ENCODE results near the gene ADGRE1. TPM values are rescaled to one million over a fixed set of nuclear protein-coding genes. Genes with fewer than 3 reads are reported as not detected.
A peak's percentile ranks its signal among the peaks of the same experiment; 100 is the strongest.

ADGRE1 gene, protein sequence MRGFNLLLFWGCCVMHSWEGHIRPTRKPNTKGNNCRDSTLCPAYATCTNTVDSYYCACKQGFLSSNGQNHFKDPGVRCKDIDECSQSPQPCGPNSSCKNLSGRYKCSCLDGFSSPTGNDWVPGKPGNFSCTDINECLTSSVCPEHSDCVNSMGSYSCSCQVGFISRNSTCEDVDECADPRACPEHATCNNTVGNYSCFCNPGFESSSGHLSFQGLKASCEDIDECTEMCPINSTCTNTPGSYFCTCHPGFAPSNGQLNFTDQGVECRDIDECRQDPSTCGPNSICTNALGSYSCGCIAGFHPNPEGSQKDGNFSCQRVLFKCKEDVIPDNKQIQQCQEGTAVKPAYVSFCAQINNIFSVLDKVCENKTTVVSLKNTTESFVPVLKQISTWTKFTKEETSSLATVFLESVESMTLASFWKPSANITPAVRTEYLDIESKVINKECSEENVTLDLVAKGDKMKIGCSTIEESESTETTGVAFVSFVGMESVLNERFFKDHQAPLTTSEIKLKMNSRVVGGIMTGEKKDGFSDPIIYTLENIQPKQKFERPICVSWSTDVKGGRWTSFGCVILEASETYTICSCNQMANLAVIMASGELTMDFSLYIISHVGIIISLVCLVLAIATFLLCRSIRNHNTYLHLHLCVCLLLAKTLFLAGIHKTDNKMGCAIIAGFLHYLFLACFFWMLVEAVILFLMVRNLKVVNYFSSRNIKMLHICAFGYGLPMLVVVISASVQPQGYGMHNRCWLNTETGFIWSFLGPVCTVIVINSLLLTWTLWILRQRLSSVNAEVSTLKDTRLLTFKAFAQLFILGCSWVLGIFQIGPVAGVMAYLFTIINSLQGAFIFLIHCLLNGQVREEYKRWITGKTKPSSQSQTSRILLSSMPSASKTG
- total RNA-seq (2014; rRNA removed; shearing (Covaris generic); ENCODE audit: low replicate concordance): 11.4 and 15.0 TPM in 2 replicates

DNA sequence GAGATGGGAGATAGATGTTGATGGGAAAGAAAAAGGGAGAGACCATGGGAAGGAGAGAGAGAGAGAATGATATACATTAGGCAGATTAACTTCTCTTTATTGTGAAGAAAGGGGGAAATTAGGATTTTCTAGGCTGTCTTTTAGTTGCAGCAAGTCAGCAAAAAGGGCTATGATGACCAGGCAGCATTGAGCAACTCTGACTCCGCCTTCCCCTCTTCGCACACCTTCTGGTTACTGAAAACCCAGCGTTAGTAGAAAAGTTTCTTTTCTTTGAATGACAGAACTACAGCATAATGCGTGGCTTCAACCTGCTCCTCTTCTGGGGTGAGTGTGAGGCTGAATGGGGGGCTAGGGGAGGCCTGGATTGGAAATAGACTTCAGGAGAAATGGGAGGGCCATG lies at the start of gene ADGRE1:
Gene ADGRE1 (plus strand): TSS at position 264 of the 400 bp plus-strand sequence. CDS start 30 bp downstream, at position 294.
- in situ Hi-C loops (cut with HindIII; ENCODE audit: low pct_unique_long_range_greater_than_20kb, low sequenced_read_pairs): no loop called here
- no peak for DNase-seq (ENCODE audit: low read depth)

DNA sequence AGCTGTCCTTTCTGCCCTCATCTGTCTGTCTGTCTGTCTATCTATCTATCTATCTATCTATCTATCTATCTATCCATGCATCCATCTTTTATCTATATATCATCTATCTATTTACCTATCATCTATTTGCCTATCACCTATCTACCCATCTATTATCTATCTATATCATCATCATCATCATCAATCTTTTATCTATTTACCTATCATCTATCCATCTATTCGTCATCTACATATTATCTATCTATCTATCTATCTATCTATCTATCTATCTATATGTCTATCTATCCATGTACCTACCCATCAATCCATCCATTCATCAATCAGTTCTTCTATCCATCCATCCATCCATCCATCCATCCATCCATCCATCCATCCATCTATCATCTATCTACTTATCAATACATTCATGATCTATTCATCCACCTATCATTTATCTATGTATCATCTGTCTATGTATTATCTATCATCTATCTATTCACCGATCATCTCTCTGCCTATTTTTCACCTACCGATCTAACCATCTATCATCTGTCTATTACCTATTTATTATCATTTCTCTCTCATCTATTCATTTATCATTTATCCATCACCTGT lies 49.2 kb upstream of the ADGRE1 start:
- in situ Hi-C loops (cut with HindIII; ENCODE audit: low pct_unique_long_range_greater_than_20kb, low sequenced_read_pairs): no loop called here
- DNase-seq (ENCODE audit: low read depth): no peak

DNA sequence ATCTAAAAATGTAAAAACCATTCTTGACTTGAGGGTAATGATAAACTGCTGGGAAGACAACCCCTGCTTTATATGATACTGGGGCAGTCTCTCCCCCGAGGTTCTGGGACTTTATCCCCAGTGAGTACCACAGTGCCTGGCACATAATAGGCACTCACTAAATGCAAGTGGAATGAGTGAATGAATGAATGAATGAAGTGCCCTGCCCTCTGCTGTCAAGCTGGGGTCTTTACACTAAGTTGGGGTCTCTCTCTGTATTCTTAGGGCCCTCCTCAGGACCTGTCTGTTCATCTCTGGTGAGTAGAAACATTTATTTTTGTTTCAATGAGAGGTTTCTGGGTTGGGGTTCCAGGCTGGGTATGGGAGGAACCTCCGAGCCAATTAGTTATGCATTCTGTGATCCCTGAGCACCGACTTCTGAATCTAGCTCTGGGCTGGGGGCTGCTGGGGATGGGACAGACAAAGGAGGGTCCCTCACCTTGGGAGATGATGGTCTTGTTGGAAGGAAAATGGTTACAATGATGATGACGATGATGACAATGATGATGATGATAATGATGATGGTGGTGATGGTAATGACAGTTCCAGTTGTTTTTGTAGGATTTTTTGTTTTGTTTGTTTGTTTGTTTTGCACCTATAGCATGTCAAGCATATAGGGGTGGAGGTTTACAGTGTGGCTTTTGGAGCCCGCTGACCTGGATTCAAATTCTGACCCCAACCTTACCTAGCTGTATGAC lies 44.3 kb upstream of the ADGRE1 start:
- no peak for DNase-seq (ENCODE audit: low read depth)
- in situ Hi-C loops (cut with HindIII; ENCODE audit: low pct_unique_long_range_greater_than_20kb, low sequenced_read_pairs): no loop called here

DNA sequence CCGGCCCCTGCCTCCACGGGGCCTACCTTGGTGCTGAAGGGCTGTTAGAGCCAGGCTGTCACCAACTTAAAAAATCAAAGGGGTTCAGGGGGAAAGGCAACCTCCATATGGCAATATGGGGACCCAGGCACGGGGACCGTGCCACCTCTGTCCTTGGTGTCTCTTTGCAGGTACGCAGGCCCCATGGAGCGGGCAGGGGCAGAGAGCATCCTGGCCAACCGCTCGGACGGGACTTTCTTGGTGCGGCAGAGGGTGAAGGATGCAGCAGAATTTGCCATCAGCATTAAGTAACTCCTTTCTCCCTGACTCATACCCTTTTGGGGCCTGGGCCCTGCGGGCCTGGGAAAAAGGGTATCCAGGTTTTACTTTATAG lies 39.6 kb upstream of the ADGRE1 start:
- in situ Hi-C loops (cut with HindIII; ENCODE audit: low pct_unique_long_range_greater_than_20kb, low sequenced_read_pairs): no loop called here
- DNase-seq (ENCODE audit: low read depth): no peak

DNA sequence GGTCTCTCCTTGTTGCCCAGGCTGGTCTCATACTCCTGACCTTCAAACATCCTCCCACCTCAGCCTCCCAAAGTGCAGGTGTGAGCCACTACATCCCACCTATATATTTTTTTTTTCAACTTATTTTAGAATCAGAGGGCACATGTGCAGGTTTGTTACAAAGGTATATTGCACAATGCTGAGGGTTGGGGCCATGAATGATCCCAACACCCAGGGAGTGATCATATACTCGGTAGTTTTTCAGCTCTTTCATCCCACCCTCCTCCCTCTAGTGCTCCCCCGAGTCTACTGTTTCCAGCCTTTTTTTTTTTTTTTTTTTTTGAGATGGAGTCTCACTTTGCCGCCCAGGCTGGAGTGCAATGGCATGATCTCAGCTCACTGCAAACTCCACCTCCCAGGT lies 38.4 kb upstream of the ADGRE1 start:
- in situ Hi-C loops (cut with HindIII; ENCODE audit: low pct_unique_long_range_greater_than_20kb, low sequenced_read_pairs): no loop called here
- DNase-seq (ENCODE audit: low read depth): no peak

DNA sequence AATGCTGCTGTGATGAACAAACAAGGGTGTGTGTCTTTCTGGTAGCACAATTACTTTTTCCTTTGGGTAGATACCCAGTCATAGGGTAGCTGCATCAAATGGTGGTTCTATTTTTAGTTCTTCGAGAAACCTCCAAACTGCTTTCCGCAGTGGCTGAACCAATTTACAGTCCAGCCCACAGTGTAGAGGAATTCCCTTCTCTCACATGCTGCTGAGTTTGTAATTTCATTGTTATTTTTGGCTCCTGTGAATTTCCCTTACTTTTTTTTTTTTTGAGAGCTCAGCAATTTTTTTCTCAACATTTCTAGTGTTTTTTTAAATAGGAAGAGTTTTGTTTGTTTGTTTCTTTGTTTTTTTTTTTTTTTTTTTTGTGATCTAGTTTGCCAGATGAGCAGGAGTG lies 37.5 kb upstream of the ADGRE1 start:
- in situ Hi-C loops (cut with HindIII; ENCODE audit: low pct_unique_long_range_greater_than_20kb, low sequenced_read_pairs): no loop called here
- DNase-seq (ENCODE audit: low read depth): peak; percentile 14

DNA sequence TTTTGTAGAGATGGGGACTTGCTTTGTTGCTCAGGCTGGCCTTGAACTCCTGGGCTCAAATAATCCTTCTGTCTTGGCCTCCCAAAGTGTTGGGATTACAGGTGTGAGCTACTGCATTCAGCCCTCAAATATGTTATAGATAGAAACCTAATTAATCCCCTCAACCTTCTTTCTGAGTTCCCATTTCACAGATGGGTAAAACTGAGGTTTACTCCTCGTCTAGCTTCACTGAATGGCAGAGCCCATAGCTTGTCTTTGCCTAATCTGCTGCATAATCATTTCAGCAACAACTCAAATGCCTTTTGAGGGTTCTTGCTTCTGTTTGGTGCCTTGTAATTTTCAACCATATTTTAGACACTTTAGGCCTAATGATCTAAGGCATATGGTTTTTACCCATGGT lies 36.0 kb upstream of the ADGRE1 start:
- in situ Hi-C loops (cut with HindIII; ENCODE audit: low pct_unique_long_range_greater_than_20kb, low sequenced_read_pairs): no loop called here
- no peak for DNase-seq (ENCODE audit: low read depth)

DNA sequence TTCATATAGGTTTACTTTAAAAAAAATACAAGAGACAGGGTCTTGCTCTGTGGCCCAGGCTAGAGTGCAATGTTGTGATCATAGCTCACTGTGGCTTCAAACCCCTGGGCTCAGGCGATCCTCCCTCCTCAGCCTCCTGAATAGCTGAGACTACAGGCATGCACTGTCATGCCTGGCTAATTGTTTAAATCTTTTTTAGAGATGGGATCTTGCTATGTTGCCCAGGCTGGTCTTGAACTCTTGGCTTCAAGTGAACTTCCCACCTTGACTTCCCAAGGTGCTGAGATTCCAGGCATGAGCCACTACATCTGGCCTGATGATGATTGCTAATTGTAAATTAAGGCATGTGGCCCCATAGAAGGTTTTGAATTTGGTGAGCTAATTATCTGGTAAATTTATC lies 35.4 kb upstream of the ADGRE1 start:
- in situ Hi-C loops (cut with HindIII; ENCODE audit: low pct_unique_long_range_greater_than_20kb, low sequenced_read_pairs): no loop called here
- no peak for DNase-seq (ENCODE audit: low read depth)

DNA sequence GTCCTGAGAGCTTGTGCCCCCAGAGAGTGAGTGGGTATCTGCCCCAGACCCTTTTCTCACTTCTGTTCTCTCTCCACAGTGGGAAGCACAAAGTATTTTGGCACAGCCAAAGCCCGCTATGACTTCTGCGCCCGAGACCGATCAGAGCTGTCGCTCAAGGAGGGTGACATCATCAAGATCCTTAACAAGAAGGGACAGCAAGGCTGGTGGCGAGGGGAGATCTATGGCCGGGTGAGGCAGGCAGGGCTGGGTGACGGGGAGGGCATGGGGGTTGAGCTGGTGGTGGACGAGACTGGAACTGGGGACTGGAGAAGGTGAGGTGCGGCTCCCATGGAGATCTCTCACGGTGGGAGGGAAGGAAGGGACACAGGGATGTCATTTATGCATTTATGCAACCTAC lies 33.5 kb upstream of the ADGRE1 start:
- in situ Hi-C loops (cut with HindIII; ENCODE audit: low pct_unique_long_range_greater_than_20kb, low sequenced_read_pairs): no loop called here
- no peak for DNase-seq (ENCODE audit: low read depth)

DNA sequence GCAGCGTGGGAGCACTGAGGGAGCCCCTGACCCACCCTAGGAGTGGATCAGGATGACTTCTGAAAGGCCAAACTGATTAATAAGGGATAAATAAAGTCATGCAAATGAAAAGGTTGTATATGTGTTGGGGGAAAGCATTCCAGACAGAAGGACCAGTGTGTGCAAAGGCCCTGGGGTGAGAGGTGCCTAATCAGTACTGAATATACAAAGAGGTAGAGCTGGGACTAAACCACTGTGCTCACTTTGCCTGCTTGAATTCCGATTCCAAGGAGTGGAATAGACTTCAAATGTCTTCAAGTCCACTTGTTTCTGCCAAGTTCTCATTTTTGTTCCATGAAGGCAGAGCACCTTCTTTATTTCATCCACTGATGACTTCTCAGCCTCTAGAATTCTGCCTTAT lies 32.6 kb upstream of the ADGRE1 start:
- in situ Hi-C loops (cut with HindIII; ENCODE audit: low pct_unique_long_range_greater_than_20kb, low sequenced_read_pairs): no loop called here
- no peak for DNase-seq (ENCODE audit: low read depth)

DNA sequence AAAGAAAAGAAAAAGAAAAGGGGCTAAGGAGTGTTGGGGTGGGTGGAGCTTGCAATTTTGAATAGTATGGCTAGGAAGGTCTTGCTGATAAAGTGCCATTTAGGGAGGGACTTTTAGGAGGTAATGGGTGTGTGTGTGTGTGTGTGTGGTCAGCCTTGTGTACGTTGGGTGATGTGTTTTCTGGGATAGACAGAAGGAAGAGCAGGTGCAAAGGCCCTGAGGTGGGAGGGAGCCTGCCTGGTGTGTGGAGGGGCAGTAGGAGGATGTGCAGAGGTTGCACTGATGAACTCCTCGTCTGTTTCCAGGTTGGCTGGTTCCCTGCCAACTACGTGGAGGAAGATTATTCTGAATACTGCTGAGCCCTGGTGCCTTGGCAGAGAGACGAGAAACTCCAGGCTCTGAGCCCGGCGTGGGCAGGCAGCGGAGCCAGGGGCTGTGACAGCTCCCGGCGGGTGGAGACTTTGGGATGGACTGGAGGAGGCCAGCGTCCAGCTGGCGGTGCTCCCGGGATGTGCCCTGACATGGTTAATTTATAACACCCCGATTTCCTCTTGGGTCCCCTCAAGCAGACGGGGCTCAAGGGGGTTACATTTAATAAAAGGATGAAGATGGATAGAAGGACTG lies 30.5 kb upstream of the ADGRE1 start:
- in situ Hi-C loops (cut with HindIII; ENCODE audit: low pct_unique_long_range_greater_than_20kb, low sequenced_read_pairs): no loop called here
- DNase-seq (ENCODE audit: low read depth): no peak

DNA sequence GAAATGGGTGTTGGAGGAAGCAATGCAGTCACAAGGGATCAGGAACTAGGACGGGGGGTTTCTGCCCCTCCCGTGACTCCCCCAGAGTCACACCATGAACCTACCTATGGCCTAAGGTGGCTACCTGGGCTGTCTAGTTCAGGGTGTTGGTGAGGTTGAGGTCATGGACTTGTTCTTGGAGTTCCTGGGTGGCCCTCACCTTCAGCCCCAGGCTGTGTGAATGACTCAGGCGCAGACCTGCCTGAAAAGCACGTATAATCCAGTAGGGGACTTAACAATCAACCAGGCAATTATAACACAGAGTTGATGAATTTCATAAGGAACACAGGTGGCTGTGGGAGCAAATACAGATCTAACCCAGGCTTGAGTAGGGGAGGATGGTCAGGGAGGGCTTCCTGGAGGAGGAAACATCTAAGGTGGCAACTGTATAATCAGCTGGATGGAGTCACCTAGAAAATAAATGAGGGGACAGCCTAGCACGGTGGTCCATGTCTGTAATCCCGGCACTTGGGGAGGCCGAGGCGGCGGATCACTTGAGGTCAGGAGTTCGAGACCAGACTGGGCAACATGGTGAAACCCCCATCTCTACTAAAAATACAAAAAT lies 25.6 kb upstream of the ADGRE1 start:
- in situ Hi-C loops (cut with HindIII; ENCODE audit: low pct_unique_long_range_greater_than_20kb, low sequenced_read_pairs): no loop called here
- no peak for DNase-seq (ENCODE audit: low read depth)

DNA sequence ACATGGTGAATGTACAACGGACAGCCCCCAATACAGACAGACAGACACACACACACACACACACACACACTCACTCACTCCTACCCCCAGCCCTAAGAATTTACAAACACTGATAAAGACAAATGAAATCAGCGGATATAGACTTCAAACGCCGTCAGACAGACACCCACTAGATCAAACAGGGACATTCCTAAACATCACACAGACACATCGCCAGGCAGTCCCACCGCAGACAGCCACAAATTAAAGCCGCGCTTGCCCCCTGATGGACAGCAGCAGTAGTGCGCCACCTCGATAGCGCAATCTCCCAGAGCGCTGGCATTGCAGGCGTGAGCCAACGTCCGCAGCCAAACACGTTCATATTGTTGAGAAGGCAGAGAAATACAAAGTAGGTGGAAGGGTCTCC lies 24.7 kb upstream of the ADGRE1 start:
- peak; percentile 69 for DNase-seq (ENCODE audit: low read depth)
- in situ Hi-C loops (cut with HindIII; ENCODE audit: low pct_unique_long_range_greater_than_20kb, low sequenced_read_pairs): no loop called here

DNA sequence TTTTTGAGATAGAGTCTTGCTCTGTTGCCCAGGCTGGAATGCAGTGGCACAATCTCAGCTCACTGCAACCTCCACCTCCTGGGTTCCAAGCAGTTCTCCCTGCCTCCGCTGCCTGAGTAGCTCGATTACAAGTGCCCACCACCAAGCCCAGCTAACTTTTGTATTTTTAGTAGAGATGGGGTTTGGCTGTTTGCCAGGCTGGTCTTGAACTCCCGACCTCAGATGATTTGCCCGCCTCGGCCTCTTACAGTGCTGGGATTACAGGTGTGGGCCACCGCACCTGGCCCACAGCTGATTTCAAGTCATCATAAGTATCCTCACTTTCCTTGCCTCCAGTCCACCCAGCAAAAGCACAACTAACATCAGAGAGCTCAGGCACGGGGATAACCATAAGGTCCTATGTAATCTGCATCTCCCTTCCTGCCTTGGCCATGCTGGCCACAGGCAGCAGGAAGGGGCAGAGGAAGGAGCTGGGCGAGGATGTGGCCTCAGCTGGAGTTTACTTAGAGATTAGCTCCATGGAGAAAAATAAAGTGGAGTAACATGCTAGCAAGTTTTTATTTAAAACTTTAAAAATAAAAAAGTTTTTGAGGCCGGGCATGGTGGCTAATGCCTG lies 22.9 kb upstream of the ADGRE1 start:
- in situ Hi-C loops (cut with HindIII; ENCODE audit: low pct_unique_long_range_greater_than_20kb, low sequenced_read_pairs): no loop called here
- no peak for DNase-seq (ENCODE audit: low read depth)

DNA sequence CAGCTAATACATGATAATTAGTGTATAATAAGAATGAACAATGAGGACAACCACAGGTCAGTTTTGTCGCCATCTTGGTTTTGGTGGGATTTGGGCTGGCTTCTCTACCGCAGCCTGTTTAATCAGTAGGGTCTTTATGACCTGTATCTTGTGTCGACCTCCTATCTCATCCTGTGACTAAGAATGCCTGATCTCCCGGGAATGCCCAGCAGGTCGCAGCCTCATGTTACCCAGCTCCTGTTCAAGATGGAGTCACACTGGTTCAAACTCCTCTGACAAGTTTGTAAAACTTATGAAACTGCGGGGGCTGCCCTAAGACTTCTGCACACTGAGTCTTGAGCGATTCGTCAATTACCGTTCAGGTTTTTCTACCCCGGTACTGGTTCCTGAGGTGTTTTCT lies 21.5 kb upstream of the ADGRE1 start:
- in situ Hi-C loops (cut with HindIII; ENCODE audit: low pct_unique_long_range_greater_than_20kb, low sequenced_read_pairs): no loop called here
- no peak for DNase-seq (ENCODE audit: low read depth)

DNA sequence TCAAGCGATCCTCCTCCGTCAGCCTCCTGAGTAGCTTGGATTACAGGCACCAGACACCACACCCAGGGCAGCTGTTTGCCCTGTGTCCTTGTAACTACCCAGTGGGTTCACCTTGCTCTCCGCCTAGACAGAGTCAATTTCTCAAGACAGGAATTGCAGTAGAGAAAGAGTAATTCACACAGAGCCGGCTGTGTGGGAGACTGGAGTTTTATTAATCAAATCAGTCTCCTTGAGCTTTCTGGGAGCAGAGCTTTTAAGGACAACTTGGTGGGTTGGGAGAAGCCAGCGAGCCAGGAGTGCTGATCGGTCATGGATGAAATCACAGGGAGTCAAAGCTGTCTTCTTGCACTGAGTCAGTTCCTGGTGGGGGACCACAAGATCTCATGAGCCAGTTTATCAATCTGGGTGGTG lies 20.6 kb upstream of the ADGRE1 start:
- peak; percentile 59 for DNase-seq (ENCODE audit: low read depth)
- in situ Hi-C loops (cut with HindIII; ENCODE audit: low pct_unique_long_range_greater_than_20kb, low sequenced_read_pairs): no loop called here

DNA sequence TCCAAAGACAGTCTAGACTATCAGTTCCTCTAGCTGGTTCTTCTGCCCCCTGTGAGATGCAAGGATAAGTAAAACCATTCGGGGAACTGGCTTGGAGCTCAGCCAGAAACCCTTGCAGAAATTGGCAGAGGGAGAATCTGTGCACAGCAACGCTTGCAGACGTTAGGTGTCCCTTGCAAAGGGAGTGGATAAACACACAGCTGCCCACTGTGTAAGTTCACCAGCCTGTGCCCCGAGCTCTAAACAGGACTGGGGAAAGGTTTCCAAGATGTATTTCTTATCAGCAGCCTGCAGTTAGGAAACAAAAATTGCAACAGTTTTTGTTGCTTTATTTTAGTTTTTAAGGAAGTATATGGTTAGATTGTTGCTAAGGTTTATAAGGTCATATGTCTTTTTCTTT lies 19.0 kb upstream of the ADGRE1 start:
- DNase-seq (ENCODE audit: low read depth): no peak
- in situ Hi-C loops (cut with HindIII; ENCODE audit: low pct_unique_long_range_greater_than_20kb, low sequenced_read_pairs): no loop called here
